Measurements from ENCODE around the gene KIF26B.

KIF26B gene

GRCh38 chr1:245211761-245212160 lies 57.0 kb downstream of the KIF26B start:
- Histone ChIP-seq H3K27me3 (replicated peaks; ENCODE audit: control insufficient read depth, insufficient read depth, low read length) (no peaks in the 10 kb centered on the region), H3K4me1 (ENCODE audit: control insufficient read depth, insufficient read depth, low read length) (no peaks in the 10 kb centered on the region), H3K4me3 (ENCODE audit: low read length) (no peak overlapping the region), H3K9ac (ENCODE audit: low read length) (no peak overlapping the region), H3K9me3 (ENCODE audit: control insufficient read depth, low read length) (peaks cover 20% of the 10 kb centered on the region), H3K36me3 (ENCODE audit: control insufficient read depth, insufficient read depth, low read length, severe bottlenecking) (no peaks in the 10 kb centered on the region)
- no peak for DNase-seq (ENCODE audit: low read depth)

GRCh38 chr1:245212221-245212710 lies 57.5 kb downstream of the KIF26B start:
- no peak for DNase-seq (ENCODE audit: low read depth)
- Histone ChIP-seq H3K9me3 (ENCODE audit: control insufficient read depth, low read length) (peaks cover 15% of the 10 kb centered on the region), H3K4me1 (ENCODE audit: control insufficient read depth, insufficient read depth, low read length) (no peaks in the 10 kb centered on the region), H3K4me3 (ENCODE audit: low read length) (no peak overlapping the region), H3K36me3 (ENCODE audit: control insufficient read depth, insufficient read depth, low read length, severe bottlenecking) (no peaks in the 10 kb centered on the region), H3K27me3 (replicated peaks; ENCODE audit: control insufficient read depth, insufficient read depth, low read length) (no peaks in the 10 kb centered on the region), H3K9ac (ENCODE audit: low read length) (no peak overlapping the region)

GRCh38 chr1:245213066-245213831 lies 58.5 kb downstream of the KIF26B start:
- Histone ChIP-seq H3K4me1 (ENCODE audit: control insufficient read depth, insufficient read depth, low read length) (no peaks in the 10 kb centered on the region), H3K9ac (ENCODE audit: low read length) (no peak overlapping the region), H3K36me3 (ENCODE audit: control insufficient read depth, insufficient read depth, low read length, severe bottlenecking) (no peaks in the 10 kb centered on the region), H3K27me3 (replicated peaks; ENCODE audit: control insufficient read depth, insufficient read depth, low read length) (no peaks in the 10 kb centered on the region), H3K4me3 (ENCODE audit: low read length) (no peak overlapping the region), H3K9me3 (ENCODE audit: control insufficient read depth, low read length) (peaks cover 7% of the 10 kb centered on the region)
- no peak for DNase-seq (ENCODE audit: low read depth)

GRCh38 chr1:245215071-245215470 lies 60.3 kb downstream of the KIF26B start:
- Histone ChIP-seq H3K27me3 (replicated peaks; ENCODE audit: control insufficient read depth, insufficient read depth, low read length) (peaks cover 4% of the 10 kb centered on the region), H3K9ac (ENCODE audit: low read length) (no peak overlapping the region), H3K4me1 (ENCODE audit: control insufficient read depth, insufficient read depth, low read length) (no peaks in the 10 kb centered on the region), H3K9me3 (ENCODE audit: control insufficient read depth, low read length) (no peaks in the 10 kb centered on the region), H3K36me3 (ENCODE audit: control insufficient read depth, insufficient read depth, low read length, severe bottlenecking) (no peaks in the 10 kb centered on the region), H3K4me3 (ENCODE audit: low read length) (no peak overlapping the region)
- DNase-seq (ENCODE audit: low read depth): no peak

- peaks cover 4% of the 10 kb centered on the region for H3K27me3 ChIP-seq (replicated peaks; ENCODE audit: control insufficient read depth, insufficient read depth, low read length)
- DNase-seq (ENCODE audit: low read depth): peak; percentile 52
- no peaks in the 10 kb centered on the region for H3K36me3 ChIP-seq (ENCODE audit: control insufficient read depth, insufficient read depth, low read length, severe bottlenecking)
- no peak overlapping the region for H3K4me3 ChIP-seq (ENCODE audit: low read length)
- H3K4me1 ChIP-seq (ENCODE audit: control insufficient read depth, insufficient read depth, low read length): no peaks in the 10 kb centered on the region
- H3K9me3 ChIP-seq (ENCODE audit: control insufficient read depth, low read length): no peaks in the 10 kb centered on the region
- H3K9ac ChIP-seq (ENCODE audit: low read length): no peak overlapping the region
Measured at GRCh38 chr1:245216366-245217115, 61.8 kb downstream of the KIF26B start.

- Histone ChIP-seq H3K36me3 (ENCODE audit: control insufficient read depth, insufficient read depth, low read length, severe bottlenecking) (no peaks in the 10 kb centered on the region), H3K9ac (ENCODE audit: low read length) (no peak overlapping the region), H3K4me3 (ENCODE audit: low read length) (no peak overlapping the region), H3K4me1 (ENCODE audit: control insufficient read depth, insufficient read depth, low read length) (no peaks in the 10 kb centered on the region), H3K27me3 (replicated peaks; ENCODE audit: control insufficient read depth, insufficient read depth, low read length) (peaks cover 4% of the 10 kb centered on the region), H3K9me3 (ENCODE audit: control insufficient read depth, low read length) (no peaks in the 10 kb centered on the region)
- DNase-seq (ENCODE audit: low read depth): no peak
Measured at GRCh38 chr1:245217853-245218608, 63.2 kb downstream of the KIF26B start.

- no peak for DNase-seq (ENCODE audit: low read depth)
- peaks cover 4% of the 10 kb centered on the region for H3K27me3 ChIP-seq (replicated peaks; ENCODE audit: control insufficient read depth, insufficient read depth, low read length)
- no peak overlapping the region for H3K4me3 ChIP-seq (ENCODE audit: low read length)
- no peaks in the 10 kb centered on the region for H3K36me3 ChIP-seq (ENCODE audit: control insufficient read depth, insufficient read depth, low read length, severe bottlenecking)
- H3K9ac ChIP-seq (ENCODE audit: low read length): no peak overlapping the region
- H3K9me3 ChIP-seq (ENCODE audit: control insufficient read depth, low read length): no peaks in the 10 kb centered on the region
- H3K4me1 ChIP-seq (ENCODE audit: control insufficient read depth, insufficient read depth, low read length): no peaks in the 10 kb centered on the region
Measured at GRCh38 chr1:245220381-245220985, 65.7 kb downstream of the KIF26B start.

- no peak overlapping the region for H3K9ac ChIP-seq (ENCODE audit: low read length)
- no peak for DNase-seq (ENCODE audit: low read depth)
- H3K27me3 ChIP-seq (replicated peaks; ENCODE audit: control insufficient read depth, insufficient read depth, low read length): peaks cover 9% of the 10 kb centered on the region
- H3K4me1 ChIP-seq (ENCODE audit: control insufficient read depth, insufficient read depth, low read length): no peaks in the 10 kb centered on the region
- H3K36me3 ChIP-seq (ENCODE audit: control insufficient read depth, insufficient read depth, low read length, severe bottlenecking): no peaks in the 10 kb centered on the region
- no peak overlapping the region for H3K4me3 ChIP-seq (ENCODE audit: low read length)
- H3K9me3 ChIP-seq (ENCODE audit: control insufficient read depth, low read length): no peaks in the 10 kb centered on the region
Measured at GRCh38 chr1:245221805-245222204, 67.0 kb downstream of the KIF26B start.

GRCh38 chr1:245222931-245223595 lies 68.3 kb downstream of the KIF26B start:
- no peaks in the 10 kb centered on the region for H3K9me3 ChIP-seq (ENCODE audit: control insufficient read depth, low read length)
- H3K4me1 ChIP-seq (ENCODE audit: control insufficient read depth, insufficient read depth, low read length): no peaks in the 10 kb centered on the region
- no peak overlapping the region for H3K9ac ChIP-seq (ENCODE audit: low read length)
- H3K27me3 ChIP-seq (replicated peaks; ENCODE audit: control insufficient read depth, insufficient read depth, low read length): peaks cover 9% of the 10 kb centered on the region
- H3K36me3 ChIP-seq (ENCODE audit: control insufficient read depth, insufficient read depth, low read length, severe bottlenecking): no peaks in the 10 kb centered on the region
- no peak for DNase-seq (ENCODE audit: low read depth)
- no peak overlapping the region for H3K4me3 ChIP-seq (ENCODE audit: low read length)

GRCh38 chr1:245225322-245226202 lies 70.8 kb downstream of the KIF26B start:
- no peak for DNase-seq (ENCODE audit: low read depth)
- Histone ChIP-seq H3K27me3 (replicated peaks; ENCODE audit: control insufficient read depth, insufficient read depth, low read length) (peaks cover 5% of the 10 kb centered on the region), H3K4me3 (ENCODE audit: low read length) (no peak overlapping the region), H3K4me1 (ENCODE audit: control insufficient read depth, insufficient read depth, low read length) (no peaks in the 10 kb centered on the region), H3K9ac (ENCODE audit: low read length) (no peak overlapping the region), H3K9me3 (ENCODE audit: control insufficient read depth, low read length) (no peaks in the 10 kb centered on the region), H3K36me3 (ENCODE audit: control insufficient read depth, insufficient read depth, low read length, severe bottlenecking) (no peaks in the 10 kb centered on the region)
